Neutrophil (primary cell): ENCODE data around the gene LARGE1.

Experiments used
- H3K27ac ChIP-seq: fragments of 200-600 bp; sonication (generic); 2 replicates; pipeline ENCODE4 v1.5.1; 2016; ENCODE audit warnings: mild to moderate bottlenecking, moderate library complexity
- H3K27me3 ChIP-seq: fragments of 200-600 bp; sonication (generic); 2 replicates; pipeline ENCODE4 v1.6.0; 2016; ENCODE audit warnings: mild to moderate bottlenecking
- H3K36me3 ChIP-seq: fragments of 200-600 bp; sonication (generic); 2 replicates; pipeline ENCODE4 v1.5.1; 2017
- H3K4me1 ChIP-seq, 2 experiments: fragments of 200-600 bp in 1 of 2; sonication (generic) in 1 of 2; 1 replicate in 1 of 2; 2 replicates in 1 of 2; pipeline versions ENCODE4 v1.5.1 to v1.6.1; 2013 to 2016; ENCODE audit warnings: low read depth in 1 of 2, low read length in 1 of 2, mild to moderate bottlenecking in 1 of 2, moderate library complexity in 1 of 2; ENCODE audit not compliant: control insufficient read depth in 1 of 2, insufficient read depth in 1 of 2
- H3K4me3 ChIP-seq, 2 experiments: fragments of 200-600 bp in 1 of 2; sonication (generic) in 1 of 2; 1 replicate in 1 of 2; 2 replicates in 1 of 2; pipeline ENCODE4 v1.5.1; 2013 to 2016; ENCODE audit warnings: low read depth in 1 of 2, low read length in 1 of 2, mild to moderate bottlenecking in 1 of 2, moderate library complexity in 1 of 2
- H3K9me3 ChIP-seq: fragments of 200-600 bp; sonication (generic); 2 replicates; pipeline ENCODE4 v1.5.1; 2016
- CTCF ChIP-seq: fragments of 200-600 bp; sonication (generic); IDR thresholded peaks from 2 replicates; pipeline ENCODE4 v1.5.1; 2016; ENCODE audit warnings: antibody characterized with exemption

The LARGE1 gene

DNA sequence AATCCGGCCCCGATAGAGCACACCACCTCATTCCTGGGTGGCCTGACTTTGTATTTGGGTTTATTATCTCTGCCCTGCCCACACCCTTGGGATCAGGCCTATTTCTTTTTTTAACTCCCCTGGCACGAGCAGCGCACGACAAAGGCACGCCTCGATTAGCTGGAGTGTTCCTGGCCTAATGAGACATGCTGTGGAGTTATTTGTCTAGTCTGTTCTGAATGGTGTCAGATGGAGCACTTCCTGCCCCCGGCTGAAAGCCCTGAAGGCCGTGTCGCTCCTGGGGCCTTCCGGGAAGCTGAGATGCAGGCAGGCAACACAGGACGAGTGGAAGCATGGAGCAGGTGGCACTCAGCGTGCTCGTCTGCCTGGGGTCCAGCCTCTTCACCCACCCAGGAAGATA, 47.1 kb downstream of the LARGE1 start:
- no peak overlapping the region for H3K4me3 ChIP-seq

DNA sequence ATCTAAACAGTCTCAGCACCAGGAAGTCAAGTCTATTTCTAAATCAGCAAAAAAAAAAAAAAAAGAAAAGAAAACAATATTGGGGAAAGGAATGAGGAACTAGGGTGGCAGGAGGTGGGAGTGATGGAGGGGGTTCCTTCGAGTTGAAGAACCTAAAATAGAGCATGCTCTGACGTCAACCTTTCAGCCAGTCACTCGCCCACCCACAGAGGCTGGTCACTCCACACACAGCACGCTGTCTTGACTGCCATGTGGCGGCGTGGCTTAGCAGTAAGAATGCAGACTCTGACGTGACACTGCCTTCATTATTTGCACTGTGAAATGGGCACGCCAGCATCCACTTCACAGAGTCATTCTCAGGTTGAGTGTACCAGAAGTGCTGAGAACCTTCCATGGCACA, 48.3 kb downstream of the LARGE1 start:
- Histone ChIP-seq H3K4me3 (no peak overlapping the region), H3K4me1 (no peaks in the 10 kb centered on the region), H3K36me3 (no peaks in the 10 kb centered on the region), H3K27ac (no peak overlapping the region), H3K9me3 (no peaks in the 10 kb centered on the region), H3K27me3 (no peaks in the 10 kb centered on the region)
- TF ChIP-seq CTCF, result no peak

More for the DNA sequence above, 47.1 kb downstream of the LARGE1 start:
- Histone ChIP-seq H3K27me3 (no peaks in the 10 kb centered on the region), H3K36me3 (no peaks in the 10 kb centered on the region), H3K27ac (no peak overlapping the region), H3K4me1 (no peaks in the 10 kb centered on the region), H3K9me3 (no peaks in the 10 kb centered on the region)
- TF ChIP-seq CTCF, result no peak

DNA sequence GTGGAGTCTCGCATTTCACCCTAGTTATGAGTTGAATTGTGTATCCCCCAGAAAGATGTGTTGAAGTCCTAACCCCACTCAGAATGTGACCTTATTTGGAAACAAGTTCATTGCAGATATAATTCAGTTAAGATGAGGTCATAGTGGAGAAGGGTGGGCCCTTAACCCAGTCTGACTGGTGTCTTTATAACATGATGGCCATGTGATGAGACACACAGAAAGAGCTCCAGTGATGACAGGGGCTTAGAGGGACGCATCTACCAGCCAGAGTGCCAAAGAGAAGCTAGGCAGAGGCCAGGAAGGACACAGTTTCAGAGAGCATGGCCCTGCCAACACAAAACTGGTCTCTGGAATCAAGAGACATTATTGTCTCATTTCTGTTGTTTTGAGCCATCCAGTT, 50.3 kb downstream of the LARGE1 start:
- Histone ChIP-seq H3K4me1 (no peaks in the 10 kb centered on the region), H3K27me3 (no peaks in the 10 kb centered on the region), H3K4me3 (no peak overlapping the region), H3K36me3 (no peaks in the 10 kb centered on the region), H3K9me3 (no peaks in the 10 kb centered on the region), H3K27ac (no peak overlapping the region)
- TF ChIP-seq CTCF, result no peak

- Histone ChIP-seq H3K4me3 (no peak overlapping the region), H3K9me3 (no peaks in the 10 kb centered on the region), H3K36me3 (no peaks in the 10 kb centered on the region), H3K27me3 (no peaks in the 10 kb centered on the region), H3K27ac (no peak overlapping the region), H3K4me1 (no peaks in the 10 kb centered on the region)
- no peak for TF ChIP-seq CTCF
These were observed 52.3 kb downstream of the LARGE1 start for GRCh38 chr22:33867971-33868370.

- Histone ChIP-seq H3K36me3 (no peaks in the 10 kb centered on the region), H3K27ac (no peak overlapping the region), H3K4me3 (no peak overlapping the region), H3K9me3 (no peaks in the 10 kb centered on the region), H3K4me1 (no peaks in the 10 kb centered on the region), H3K27me3 (no peaks in the 10 kb centered on the region)
- no peak for TF ChIP-seq CTCF
These were observed 53.0 kb downstream of the LARGE1 start for GRCh38 chr22:33867118-33867866.
